GM12878 (cell line): Measurements from ENCODE around the gene TYW1. TPM values are rescaled to one million over a fixed set of nuclear protein-coding genes. Genes with fewer than 3 reads are reported as not detected.
"Not testable (repeated sequence)": the region's sequence is repeated elsewhere in the genome, so short reads cannot be mapped to it uniquely, and the experiment has no call there.

ENCODE experiments used
- ATAC-seq: fragments of 200-7000 bp; cut with Tn5 transposase; 3 replicates; pipeline ENCODE4 v1.9.1; 2020; ENCODE audit warnings: mild to moderate bottlenecking, moderate library complexity
- BruUV-seq: library from RNA; stranded (reverse); fragments of 400-500 nt; replicated peaks from 2 replicates; lab custom pipeline; 2021; lab: Mats Ljungman, UMichigan
- CTCF ChIA-PET: fragments of 300-600 bp; sonication (Branson Sonifier 250); formaldehyde crosslinking; extraction: SDS; loops from one replicate; lab custom pipeline; 2021; ENCODE audit warnings: inconsistent platforms; lab: Yijun Ruan, JAX
- POLR2A ChIA-PET: fragments of 350-600 bp; formaldehyde crosslinking; extraction: SDS; loops from one replicate; lab custom pipeline; 2021; ENCODE audit warnings: inconsistent platforms; lab: Charles Lee
- RAD21 ChIA-PET: fragments of 300-600 bp; sonication (Branson Sonifier 250); formaldehyde crosslinking; loops from one replicate; lab custom pipeline; 2023; ENCODE audit warnings: antibody characterized with exemption; ENCODE audit not compliant: unreplicated experiment; lab: Charles Lee
- SMC1A ChIA-PET: fragments of 300-600 bp; sonication (Branson Sonifier 250); formaldehyde crosslinking; loops from one replicate; lab custom pipeline; 2023; ENCODE audit not compliant: unreplicated experiment, uncharacterized antibody; lab: Charles Lee
- DNase-seq: peaks from one replicate; pipeline ENCODE4 v3.0.0-alpha.2; 2011; ENCODE audit warnings: low read depth, low spot score
- FAIRE-seq: peaks from 3 replicates; lab custom pipeline; 2011; peaks lifted over from hg19 to GRCh38; lab: Jason Lieb, UNC
- H2AFZ ChIP-seq: 2 replicates; pipeline ENCODE4 v1.6.0; 2011; ENCODE audit warnings: low read depth, low read length, control low read depth; ENCODE audit not compliant: control insufficient read depth
- H3K27ac ChIP-seq: 2 replicates; pipeline ENCODE4 v1.5.1; 2011; ENCODE audit warnings: control low read depth; ENCODE audit not compliant: control insufficient read depth, insufficient read depth
- H3K27me3 ChIP-seq, 2 experiments: replicated peaks in 1 of 2; 2 replicates each; pipeline versions ENCODE4 v1.6.0 to v1.6.1; 2011; ENCODE audit warnings: low read length in 1 of 2; ENCODE audit not compliant: control insufficient read depth in 2 of 2, insufficient read depth in 2 of 2
- H3K36me3 ChIP-seq, 2 experiments: 2 replicates each; pipeline ENCODE4 v1.5.1; 2011; ENCODE audit warnings: low read length in 1 of 2; ENCODE audit not compliant: control insufficient read depth in 2 of 2, insufficient read depth in 2 of 2
- H3K4me1 ChIP-seq: 2 replicates; pipeline ENCODE4 v1.6.1; 2011; ENCODE audit warnings: mild to moderate bottlenecking, low read length, moderate library complexity, mixed read lengths; ENCODE audit not compliant: control insufficient read depth, insufficient read depth
- H3K4me2 ChIP-seq: 2 replicates; pipeline ENCODE4 v1.6.0; 2011; ENCODE audit warnings: control low read depth; ENCODE audit not compliant: control insufficient read depth, insufficient read depth
- H3K4me3 ChIP-seq: fragments of 200-600 bp; sonication (generic); 2 replicates; pipeline ENCODE4 v1.5.1; 2016
- H3K79me2 ChIP-seq: 2 replicates; pipeline ENCODE4 v1.6.0; 2011; ENCODE audit warnings: low read length; ENCODE audit not compliant: control insufficient read depth, insufficient read depth
- H3K9ac ChIP-seq: 2 replicates; pipeline ENCODE4 v1.8.0; 2011; ENCODE audit warnings: low read length, control low read depth, mixed read lengths; ENCODE audit not compliant: control insufficient read depth, insufficient read depth
- H3K9me3 ChIP-seq: replicated peaks from 3 replicates; pipeline ENCODE4 v1.5.1; 2011; ENCODE audit warnings: mild to moderate bottlenecking, low read length; ENCODE audit not compliant: control insufficient read depth, insufficient read depth
- H4K20me1 ChIP-seq: 2 replicates; pipeline ENCODE4 v1.6.0; 2011; ENCODE audit not compliant: control insufficient read depth, insufficient read depth
- CTCF ChIP-seq, 3 experiments: IDR thresholded peaks in 2 of 3; conservative IDR thresholded peaks in 1 of 3; 2 replicates each; pipeline ENCODE4 v1.5.1; 2011; ENCODE audit warnings: low read depth in 3 of 3, low read length in 3 of 3, mild to moderate bottlenecking in 3 of 3, control low read depth in 2 of 3, moderate library complexity in 2 of 3, inconsistent platforms in 1 of 3, mixed read lengths in 1 of 3; ENCODE audit not compliant: control insufficient read depth in 2 of 3, insufficient read depth in 1 of 3; ENCODE audit errors: extremely low read depth in 1 of 3
- RAD21 ChIP-seq: IDR thresholded peaks from 2 replicates; pipeline ENCODE4 v1.6.1; 2011; ENCODE audit warnings: mild to moderate bottlenecking, low read depth, low read length, moderate library complexity; ENCODE audit not compliant: insufficient read depth
- WGBS: methylation state at CpG from one replicate; pipeline ENCODE4 v1.1.6; 2016; ENCODE audit warnings: low lambda C conversion rate; ENCODE audit not compliant: insufficient replicate concordance, insufficient coverage; ENCODE audit errors: missing lambda C conversion rate; 5-methylcytosine and 5-hydroxymethylcytosine counted together
- in situ Hi-C: fragments of 300-500 bp; cut with MboI; formaldehyde crosslinking; loops from 9 replicates; pipeline ENCODE4 v1.14.3; 2018; ENCODE audit warnings: mixed read lengths
- intact Hi-C: fragments of 100-400 bp; cut with micrococcal nuclease; formaldehyde crosslinking; loops from one replicate; pipeline ENCODE4 v1.14.2; 2022; ENCODE audit not compliant: unreplicated experiment
- polyA plus RNA-seq, 11 experiments: library from polyadenylated mRNA; depleted of rRNA in 4 of 11; unstranded in 6 of 11; stranded (reverse) in 5 of 11; fragments of >200 nt; fragmentation: Nextera tagmentation in 4 of 11; fragmentation: Illumina TruSeq in 1 of 11; extraction: Ambion mirVana in 4 of 11; extraction: Trizol in 1 of 11; gene quantifications; 1 replicate in 1 of 11; 2 replicates in 10 of 11; pipeline versions ENCODE4 v1.2.1 to v1.2.3, GENCODE V29; 2011 to 2016; ENCODE audit warnings: inconsistent platforms in 2 of 11, missing spikeins in 2 of 11, low read depth in 1 of 11
- total RNA-seq, 4 experiments: library from RNA; depleted of rRNA in 3 of 4; stranded (reverse); fragments of >200 nt in 3 of 4; fragmentation: Illumina TruSeq in 1 of 4; extraction: Trizol in 1 of 4; gene quantifications; 2 replicates each; pipeline versions ENCODE4 v1.2.1 to v1.2.3, GENCODE V29; 2013 to 2021

The TYW1 gene
- total and polyA plus RNA-seq, 10 of the 15 experiments (the other 5 are each of a cell fraction or from before 2014, with no cell fraction given), result 11.3 to 29.0 (median 18.4) TPM

- H3K79me2 ChIP-seq, BruUV-seq, ATAC-seq, H3K27me3 ChIP-seq, H2AFZ ChIP-seq, H3K4me2 ChIP-seq, H3K27ac ChIP-seq, POLR2A ChIA-PET, H4K20me1 ChIP-seq, H3K9ac ChIP-seq, CTCF ChIA-PET, H3K9me3 ChIP-seq, H3K36me3 ChIP-seq, in situ Hi-C loops, SMC1A ChIA-PET, H3K4me1 ChIP-seq, DNase-seq, H3K4me3 ChIP-seq: not testable (repeated sequence)
- TF ChIP-seq CTCF (IDR thresholded peaks at IDR 0.05 in 2 of 3, conservative IDR thresholded peaks at IDR 0.05 in 1 of 3; ENCODE audit: control insufficient read depth in 2 of 3, extremely low read depth in 1 of 3, insufficient read depth in 1 of 3, low read depth in 3 of 3, low read length in 3 of 3), result peak in 2 of 3 experiments; percentile 4 to 11; a peak in 1 of 6 replicates
- TF ChIP-seq RAD21, result 0 out of 2 replicates have a peak, but pooled peaks have one; percentile 6
- intact Hi-C loops, result loop anchor here (10.0 kb wide), 1 partner anchor 446 kb away; no protein-coding TSS in a partner anchor
- WGBS, result 42% methylated on average over 4 of the region's 5 CpGs
- peak; percentile 96 for FAIRE-seq
- RAD21 ChIA-PET, result interaction anchor here (0.6 kb wide), 1 partner anchor 188 kb away, joined by 4 read pairs; no protein-coding TSS in a partner anchor
These were observed 4.1 kb downstream of the TYW1 start for GRCh38 chr7:67000601-67001258.

- H3K4me1 ChIP-seq, SMC1A ChIA-PET, H3K36me3 ChIP-seq, H3K9ac ChIP-seq, BruUV-seq, POLR2A ChIA-PET, H4K20me1 ChIP-seq, H3K4me3 ChIP-seq, H3K9me3 ChIP-seq, H3K79me2 ChIP-seq, H2AFZ ChIP-seq, RAD21 ChIA-PET, in situ Hi-C loops, H3K4me2 ChIP-seq, H3K27ac ChIP-seq, H3K27me3 ChIP-seq, DNase-seq, FAIRE-seq, ATAC-seq: not testable (repeated sequence)
- WGBS, result 100% methylated on average over 2 of the region's 2 CpGs
- CTCF ChIA-PET, result interaction anchor here (0.7 kb wide), 1 partner anchor 15 kb away, joined by 3 read pairs; no protein-coding TSS in a partner anchor
- intact Hi-C loops, result loop anchor here (10.0 kb wide), 1 partner anchor 449 kb away; no protein-coding TSS in a partner anchor
These were observed 7.5 kb downstream of the TYW1 start for GRCh38 chr7:67004145-67004544.
